Measurements from ENCODE around the gene CCND1.
"Not testable (repeated sequence)": the region's sequence is repeated elsewhere in the genome, so short reads cannot be mapped to it uniquely, and the experiment has no call there.

The CCND1 gene

GRCh38 chr11:69685348-69685747 lies 44.4 kb downstream of the CCND1 start:
- Mint-ChIP-seq H3K27me3 (peaks cover 47 to 55% of the 10 kb centered on the region in 2 donors), H3K36me3 (no peaks in the 10 kb centered on the region), H3K4me1 (peaks cover 8 to 18% of the 10 kb centered on the region in 2 donors), H3K27ac (no peak overlapping the region), H3K9me3 (peaks cover 0 to 1% of the 10 kb centered on the region in 2 donors), H3K4me3 (peak overlapping the region; percentile 39 to 47)
- DNase-seq (no peak), ATAC-seq (replicated peaks) (no peak)

- Mint-ChIP-seq H3K4me1 (peaks cover 11 to 18% of the 10 kb centered on the region in 2 donors), H3K4me3 (no peak overlapping the region), H3K27me3 (peaks cover 51 to 60% of the 10 kb centered on the region in 2 donors), H3K36me3 (no peaks in the 10 kb centered on the region), H3K27ac (no peak overlapping the region), H3K9me3 (peaks cover 1 to 4% of the 10 kb centered on the region in 2 donors)
- ATAC-seq (replicated peaks) (no peak), DNase-seq (no peak)
Measured at GRCh38 chr11:69686452-69686851, 45.5 kb downstream of the CCND1 start.

GRCh38 chr11:69686856-69687255 lies 45.9 kb downstream of the CCND1 start:
- DNase-seq = no peak
- Mint-ChIP-seq H3K9me3 (peaks cover 1 to 4% of the 10 kb centered on the region in 2 donors), H3K4me1 (peaks cover 11 to 18% of the 10 kb centered on the region in 2 donors)

GRCh38 chr11:69687969-69688771 lies 47.2 kb downstream of the CCND1 start:
- Mint-ChIP-seq H3K27me3 (peaks cover 60 to 77% of the 10 kb centered on the region in 2 donors), H3K4me1 (peaks cover 11 to 18% of the 10 kb centered on the region in 2 donors)
- H3K36me3 Mint-ChIP-seq, H3K9me3 Mint-ChIP-seq, H3K27ac Mint-ChIP-seq, H3K4me3 Mint-ChIP-seq, DNase-seq: not testable (repeated sequence)
- ATAC-seq (replicated peaks) = peak in 1 of 2 donors; percentile 28

More at GRCh38 chr11:69686856-69687255, 45.9 kb downstream of the CCND1 start:
- no peak for ATAC-seq (replicated peaks)
- H3K4me3 Mint-ChIP-seq = no peak overlapping the region
- peaks cover 51 to 64% of the 10 kb centered on the region in 2 donors for H3K27me3 Mint-ChIP-seq
- H3K27ac Mint-ChIP-seq = no peak overlapping the region
- H3K36me3 Mint-ChIP-seq = no peaks in the 10 kb centered on the region

GRCh38 chr11:69689484-69690319 lies 48.7 kb downstream of the CCND1 start:
- Mint-ChIP-seq H3K4me3 (no peak overlapping the region), H3K27me3 (peaks cover 66 to 83% of the 10 kb centered on the region in 2 donors), H3K4me1 (peaks cover 11 to 18% of the 10 kb centered on the region in 2 donors), H3K27ac (no peak overlapping the region), H3K9me3 (peaks cover 4 to 10% of the 10 kb centered on the region in 2 donors), H3K36me3 (no peaks in the 10 kb centered on the region)
- DNase-seq = no peak
- no peak for ATAC-seq (replicated peaks)

- no peak overlapping the region for H3K4me3 Mint-ChIP-seq
- H3K27ac Mint-ChIP-seq = no peak overlapping the region
- H3K36me3 Mint-ChIP-seq = no peaks in the 10 kb centered on the region
- peaks cover 65 to 84% of the 10 kb centered on the region in 2 donors for H3K27me3 Mint-ChIP-seq
- DNase-seq = no peak
- no peak for ATAC-seq (replicated peaks)
- H3K9me3 Mint-ChIP-seq = peaks cover 4 to 10% of the 10 kb centered on the region in 2 donors
- peaks cover 6 to 7% of the 10 kb centered on the region in 2 donors for H3K4me1 Mint-ChIP-seq
Measured at GRCh38 chr11:69691463-69691862, 50.5 kb downstream of the CCND1 start.

GRCh38 chr11:69692422-69692821 lies 51.5 kb downstream of the CCND1 start:
- Mint-ChIP-seq H3K36me3 (no peaks in the 10 kb centered on the region), H3K27me3 (peaks cover 70 to 87% of the 10 kb centered on the region in 2 donors), H3K4me1 (peaks cover 6 to 7% of the 10 kb centered on the region in 2 donors), H3K27ac (no peak overlapping the region), H3K9me3 (peaks cover 4 to 10% of the 10 kb centered on the region in 2 donors), H3K4me3 (no peak overlapping the region)
- no peak for DNase-seq
- ATAC-seq (replicated peaks) = no peak

GRCh38 chr11:69694781-69695180 lies 53.8 kb downstream of the CCND1 start:
- no peak overlapping the region for H3K27ac Mint-ChIP-seq
- ATAC-seq (replicated peaks) (no peak), DNase-seq (no peak)
- peaks cover 60 to 80% of the 10 kb centered on the region in 2 donors for H3K27me3 Mint-ChIP-seq
- no peaks in the 10 kb centered on the region for H3K36me3 Mint-ChIP-seq
- peaks cover 4 to 10% of the 10 kb centered on the region in 2 donors for H3K9me3 Mint-ChIP-seq
- H3K4me3 Mint-ChIP-seq = no peak overlapping the region
- peaks cover 12% of the 10 kb centered on the region in 2 donors for H3K4me1 Mint-ChIP-seq

GRCh38 chr11:69695581-69695980 lies 54.6 kb downstream of the CCND1 start:
- DNase-seq (no peak), ATAC-seq (replicated peaks) (no peak)
- H3K27ac Mint-ChIP-seq = no peak overlapping the region
- H3K4me3 Mint-ChIP-seq = no peak overlapping the region
- H3K36me3 Mint-ChIP-seq = no peaks in the 10 kb centered on the region
- H3K27me3 Mint-ChIP-seq = peaks cover 58 to 76% of the 10 kb centered on the region in 2 donors
- peaks cover 12% of the 10 kb centered on the region in 2 donors for H3K4me1 Mint-ChIP-seq
- H3K9me3 Mint-ChIP-seq = peaks cover 4 to 8% of the 10 kb centered on the region in 2 donors

- ATAC-seq (replicated peaks); H3K4me3 Mint-ChIP-seq; H3K36me3 Mint-ChIP-seq; H3K27ac Mint-ChIP-seq; DNase-seq; H3K9me3 Mint-ChIP-seq: not testable (repeated sequence)
- H3K27me3 Mint-ChIP-seq = peaks cover 58 to 76% of the 10 kb centered on the region in 2 donors
- peaks cover 9 to 12% of the 10 kb centered on the region in 2 donors for H3K4me1 Mint-ChIP-seq
Measured at GRCh38 chr11:69695995-69696394, 55.0 kb downstream of the CCND1 start.

- Mint-ChIP-seq H3K27ac (no peak overlapping the region), H3K36me3 (no peaks in the 10 kb centered on the region), H3K4me1 (peaks cover 9 to 12% of the 10 kb centered on the region in 2 donors), H3K27me3 (peaks cover 59 to 73% of the 10 kb centered on the region in 2 donors), H3K4me3 (no peak overlapping the region), H3K9me3 (peaks cover 4 to 5% of the 10 kb centered on the region in 2 donors)
- no peak for ATAC-seq (replicated peaks)
- DNase-seq = no peak
Measured at GRCh38 chr11:69696749-69697468, 56.0 kb downstream of the CCND1 start.

- Mint-ChIP-seq H3K4me3 (no peak overlapping the region), H3K27me3 (peaks cover 54 to 69% of the 10 kb centered on the region in 2 donors), H3K9me3 (peaks cover under 1% of the 10 kb centered on the region in 2 donors), H3K36me3 (no peaks in the 10 kb centered on the region), H3K4me1 (peaks cover 9 to 12% of the 10 kb centered on the region in 2 donors), H3K27ac (no peak overlapping the region)
- ATAC-seq (replicated peaks) (no peak), DNase-seq (no peak)
Measured at GRCh38 chr11:69697469-69697843, 56.5 kb downstream of the CCND1 start.

- H3K4me1 Mint-ChIP-seq = peaks cover 9 to 12% of the 10 kb centered on the region in 2 donors
- ATAC-seq (replicated peaks) (no peak), DNase-seq (no peak)
- no peaks in the 10 kb centered on the region for H3K9me3 Mint-ChIP-seq
- H3K4me3 Mint-ChIP-seq = no peak overlapping the region
- peaks cover 50 to 69% of the 10 kb centered on the region in 2 donors for H3K27me3 Mint-ChIP-seq
- H3K36me3 Mint-ChIP-seq = no peaks in the 10 kb centered on the region
- H3K27ac Mint-ChIP-seq = no peak overlapping the region
Measured at GRCh38 chr11:69697861-69698260, 56.9 kb downstream of the CCND1 start.

GRCh38 chr11:69698362-69698761 lies 57.4 kb downstream of the CCND1 start:
- no peak overlapping the region for H3K4me3 Mint-ChIP-seq
- H3K36me3 Mint-ChIP-seq = no peaks in the 10 kb centered on the region
- no peak for DNase-seq
- no peak overlapping the region for H3K27ac Mint-ChIP-seq
- no peak for ATAC-seq (replicated peaks)
- no peaks in the 10 kb centered on the region for H3K9me3 Mint-ChIP-seq
- H3K4me1 Mint-ChIP-seq = peaks cover 12 to 17% of the 10 kb centered on the region in 2 donors
- peaks cover 53 to 70% of the 10 kb centered on the region in 2 donors for H3K27me3 Mint-ChIP-seq
